ENCODE measurements around the gene DLX2.
"Not testable (repeated sequence)": the region's sequence is repeated elsewhere in the genome, so short reads cannot be mapped to it uniquely, and the experiment has no call there.

DLX2 gene

DNA sequence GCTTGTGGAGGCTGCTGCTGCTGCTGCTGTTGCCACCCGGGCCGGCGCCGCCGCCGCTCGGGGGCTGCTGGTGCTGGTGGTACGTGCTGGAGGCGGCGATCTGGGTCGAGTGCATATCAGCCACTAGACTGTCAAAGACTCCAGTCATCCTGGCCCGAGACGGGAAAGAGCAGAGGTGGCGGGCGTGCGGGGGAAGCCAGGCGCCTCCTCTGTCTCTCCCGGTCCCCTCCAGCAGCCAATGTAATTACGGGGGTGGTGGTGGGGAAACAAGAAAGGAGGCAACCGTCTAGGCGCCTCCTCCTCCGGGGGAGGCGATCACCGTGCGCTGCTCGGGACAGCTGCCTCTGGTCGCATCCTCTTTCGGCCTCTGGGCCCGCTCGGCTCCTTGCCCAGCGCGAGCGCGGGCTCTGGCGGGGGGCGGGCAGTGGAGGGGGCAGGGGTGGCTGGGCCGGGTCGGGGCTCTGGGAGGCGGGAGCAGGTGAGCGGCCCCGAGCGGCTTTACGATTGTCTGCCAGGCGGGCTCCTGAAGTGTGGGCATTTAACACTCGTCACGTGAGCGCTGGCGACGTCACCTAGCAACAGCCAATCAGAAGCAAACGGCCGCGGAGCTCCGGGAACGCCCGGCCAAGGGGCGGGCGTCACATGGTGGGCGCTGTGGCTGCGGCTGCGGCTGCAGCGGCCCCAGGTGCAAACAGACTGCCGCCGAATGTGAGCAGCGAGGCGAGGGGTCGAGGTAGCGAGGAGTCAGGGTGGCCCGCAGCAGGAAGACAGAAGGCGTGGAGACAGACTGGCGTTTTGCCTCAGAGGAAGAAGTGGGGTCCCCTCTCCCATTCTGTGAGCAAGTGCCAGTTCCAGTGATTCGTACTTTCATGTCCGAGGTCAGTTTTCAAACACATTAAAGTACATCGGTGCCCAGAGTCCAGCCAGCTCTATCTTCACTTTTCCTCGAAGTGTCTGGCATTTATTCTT is at the start of gene DLX2:
Gene DLX2 (minus strand): TSS at position 510 of the 969 bp plus-strand sequence. CDS start 362 bp downstream, at position 148.
- peak; percentile 78 for DNase-seq

GRCh38 chr2:172147944-172148650 is 45.4 kb upstream of the DLX2 start:
- no peak for DNase-seq

DNA sequence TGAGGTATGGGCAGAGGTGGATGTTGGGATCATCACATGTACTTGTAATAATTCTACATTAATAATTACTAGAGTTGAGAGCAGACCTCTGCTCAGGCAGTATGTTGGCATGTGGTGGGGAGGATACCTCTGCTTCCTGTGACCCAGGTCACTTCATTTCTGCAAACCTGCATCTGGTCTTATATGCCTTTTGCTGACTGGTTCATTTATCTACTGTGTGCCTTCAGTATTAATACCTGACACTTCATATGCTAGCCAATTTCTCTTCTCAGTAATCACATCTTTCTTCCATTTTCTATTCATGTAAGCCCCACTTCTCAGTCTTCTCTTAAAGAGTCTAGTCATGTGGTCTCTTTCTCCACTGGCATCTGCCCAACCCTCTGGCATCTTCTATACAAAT is 41.1 kb upstream of the DLX2 start:
- no peak for DNase-seq

DNA sequence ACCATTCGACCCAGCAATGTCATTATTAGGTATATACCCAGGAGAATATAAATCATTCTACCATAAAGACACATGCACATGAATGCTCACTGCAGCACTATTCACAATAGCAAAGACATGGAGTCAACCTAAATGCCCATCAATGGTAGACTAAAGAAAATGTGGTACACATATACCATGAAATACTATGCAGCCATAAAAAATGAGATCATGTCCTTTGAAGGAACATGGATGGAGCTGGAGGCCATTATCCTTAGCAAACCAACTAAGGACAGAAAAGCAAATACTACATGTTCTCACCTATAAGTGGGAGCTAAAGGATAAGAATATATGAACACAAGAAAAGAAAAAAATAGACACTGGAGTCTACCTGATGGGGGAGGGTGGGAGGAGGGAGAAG is 36.0 kb upstream of the DLX2 start:
- DNase-seq: not testable (repeated sequence)

- no peak for DNase-seq
These were observed 35.2 kb upstream of the DLX2 start for GRCh38 chr2:172137943-172138342.

DNA sequence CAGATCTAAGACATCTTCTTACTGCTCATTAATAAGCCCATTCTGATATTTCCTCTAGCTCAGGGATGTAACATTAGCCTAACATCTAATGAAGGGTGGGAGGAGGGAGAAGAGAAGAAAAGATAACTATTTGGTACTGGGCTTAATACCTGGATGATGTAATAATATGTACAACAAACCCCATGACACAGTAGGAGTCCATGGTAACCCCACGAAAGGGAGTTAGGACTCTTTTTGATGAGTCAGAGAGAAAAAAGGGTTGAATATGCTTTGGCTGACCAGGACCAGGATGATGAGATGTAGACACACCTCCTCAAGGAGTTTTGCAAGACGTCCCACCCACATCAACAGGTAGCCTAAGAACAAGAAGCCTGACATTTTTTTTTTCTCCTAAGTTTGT is 34.4 kb upstream of the DLX2 start:
- DNase-seq: no peak

GRCh38 chr2:172135446-172135845 is 32.7 kb upstream of the DLX2 start:
- DNase-seq: no peak

- DNase-seq: no peak
These were observed 31.6 kb upstream of the DLX2 start for GRCh38 chr2:172134270-172134669.

GRCh38 chr2:172131713-172132555 is 29.2 kb upstream of the DLX2 start:
- DNase-seq: no peak

GRCh38 chr2:172129404-172129803 is 26.7 kb upstream of the DLX2 start:
- DNase-seq: no peak

- no peak for DNase-seq
These were observed 25.8 kb upstream of the DLX2 start for GRCh38 chr2:172128484-172128883.

DNA sequence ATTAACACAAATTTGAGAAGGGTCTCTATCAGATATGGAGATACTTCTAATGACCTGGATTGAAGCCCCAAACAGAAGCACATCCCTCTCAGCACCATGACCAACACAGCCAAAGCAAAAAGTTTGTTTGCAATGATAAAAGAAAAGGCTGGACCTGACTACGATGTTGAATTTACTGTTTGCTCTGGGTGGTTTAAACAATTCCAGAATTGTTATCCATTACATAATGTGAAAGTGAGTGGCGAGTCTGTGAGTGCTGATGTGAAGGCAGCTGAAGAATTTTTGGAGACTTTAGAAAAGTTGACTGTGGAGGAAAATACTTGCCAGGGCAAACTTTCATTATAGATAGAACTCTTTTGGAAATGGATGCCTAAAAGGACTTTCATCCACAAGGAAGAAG is 17.4 kb upstream of the DLX2 start:
- no peak for DNase-seq

DNA sequence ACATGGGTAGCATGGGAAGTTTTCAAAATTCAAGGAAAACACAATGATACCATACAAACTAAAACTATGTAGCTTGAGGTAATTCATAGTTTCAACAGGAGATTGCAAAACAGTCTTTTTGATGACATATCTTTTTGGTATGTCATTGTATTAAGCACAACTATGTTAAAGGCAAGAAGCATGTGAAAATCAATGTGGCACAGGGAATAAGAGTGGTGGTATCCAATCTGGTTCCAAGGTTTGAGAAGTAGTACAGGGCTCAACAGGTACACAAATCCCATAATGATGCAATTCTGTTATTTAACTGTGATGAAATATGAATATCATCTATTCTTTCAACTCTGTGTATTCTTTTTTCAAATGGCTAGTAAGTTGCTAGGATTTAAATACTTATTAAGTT is 16.4 kb upstream of the DLX2 start:
- DNase-seq: no peak

- DNase-seq: no peak
These were observed 13.4 kb upstream of the DLX2 start for GRCh38 chr2:172116107-172116506.

DNA sequence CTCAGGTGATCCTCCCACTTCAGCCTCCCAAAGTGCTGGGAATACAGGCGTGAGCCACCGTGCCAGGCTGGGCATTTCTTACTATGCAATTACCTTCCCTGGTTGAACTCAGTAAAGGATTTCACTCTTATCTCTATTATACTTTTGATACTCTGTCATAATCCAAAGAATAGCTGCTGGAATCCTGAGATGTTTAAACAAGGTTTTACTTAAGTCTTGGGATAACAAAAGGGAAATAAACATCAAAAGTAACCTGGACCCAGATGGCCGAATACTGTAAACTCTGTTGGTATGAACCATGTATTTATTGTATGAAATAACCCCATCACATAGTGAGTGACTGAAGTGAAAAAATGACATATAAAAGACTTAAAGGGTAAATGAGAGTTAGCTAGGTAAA is 11.9 kb upstream of the DLX2 start:
- no peak for DNase-seq

DNA sequence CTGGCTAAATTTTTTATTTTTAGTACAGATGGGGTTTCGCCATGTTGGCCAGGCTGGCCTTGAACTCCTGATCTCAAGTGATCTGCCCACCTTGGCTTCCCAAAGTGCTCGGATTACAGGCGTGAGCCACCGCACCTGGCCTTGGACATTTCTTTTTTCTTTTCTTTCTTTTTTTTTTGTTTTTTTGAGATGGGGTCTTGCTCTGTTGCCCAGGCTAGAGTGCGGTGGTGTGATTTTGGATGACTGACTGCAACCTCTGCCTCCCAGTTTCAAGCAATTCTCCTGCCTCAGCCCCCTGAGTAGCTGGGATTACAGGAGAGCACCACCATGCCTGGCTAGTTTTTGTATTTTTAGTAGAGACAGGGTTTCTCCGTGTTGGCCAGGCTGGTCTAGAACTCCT is 11.5 kb upstream of the DLX2 start:
- not testable (repeated sequence) for DNase-seq

- no peak for DNase-seq
These were observed 10.9 kb upstream of the DLX2 start for GRCh38 chr2:172113617-172114016.

GRCh38 chr2:172109988-172110811 is 7.5 kb upstream of the DLX2 start:
- no peak for DNase-seq

- no peak for DNase-seq
These were observed 6.7 kb upstream of the DLX2 start for GRCh38 chr2:172109256-172109987.

DNA sequence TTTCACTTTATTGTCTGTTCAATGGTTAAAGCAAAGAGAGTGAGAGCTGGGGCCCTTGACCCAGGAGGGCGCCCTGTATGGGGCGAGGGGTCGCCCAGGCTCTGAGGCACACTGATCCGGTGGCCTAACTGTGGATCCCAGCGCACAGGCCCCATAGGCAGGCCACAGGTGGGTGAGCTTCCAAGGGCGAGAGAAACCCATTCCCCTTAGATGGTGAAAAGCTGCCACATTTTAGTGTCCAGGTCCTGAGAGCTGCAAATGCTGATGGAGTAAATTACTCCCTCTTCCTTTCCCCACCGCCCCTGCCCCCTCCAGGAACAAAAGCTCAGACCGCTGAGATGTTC is 5.9 kb upstream of the DLX2 start:
- DNase-seq: no peak
